ENCODE data around the gene SLAMF9. TPM values are rescaled to one million over a fixed set of nuclear protein-coding genes. Genes with fewer than 3 reads are reported as not detected.
A peak's percentile ranks its signal among the peaks of the same experiment; 100 is the strongest.
"Not testable (repeated sequence)": the region's sequence is repeated elsewhere in the genome, so short reads cannot be mapped to it uniquely, and the experiment has no call there.

The SLAMF9 gene
- total RNA-seq, 1 donor from 2014 or later: 1.9 TPM

GRCh38 chr1:159921700-159922504 is 32.1 kb downstream of the SLAMF9 start:
- DNase-seq (ENCODE audit: low spot score): no peak

GRCh38 chr1:159921251-159921650 is 32.8 kb downstream of the SLAMF9 start:
- DNase-seq (ENCODE audit: low spot score): no peak

- DNase-seq (ENCODE audit: low spot score): no peak
These were observed 33.4 kb downstream of the SLAMF9 start for GRCh38 chr1:159920651-159921050.

- no peak for DNase-seq (ENCODE audit: low spot score)
These were observed 33.8 kb downstream of the SLAMF9 start for GRCh38 chr1:159920202-159920601.

- no peak for DNase-seq (ENCODE audit: low spot score)
These were observed 34.7 kb downstream of the SLAMF9 start for GRCh38 chr1:159919236-159919865.

- no peak for DNase-seq (ENCODE audit: low spot score)
These were observed 35.5 kb downstream of the SLAMF9 start for GRCh38 chr1:159918352-159919200.

- no peak for DNase-seq (ENCODE audit: low spot score)
These were observed 36.3 kb downstream of the SLAMF9 start for GRCh38 chr1:159917533-159918351.

- peak; percentile 95 for DNase-seq (ENCODE audit: low spot score)
These were observed 37.6 kb downstream of the SLAMF9 start for GRCh38 chr1:159916242-159917051.

GRCh38 chr1:159915571-159916241 is 38.3 kb downstream of the SLAMF9 start:
- no peak for DNase-seq (ENCODE audit: low spot score)

GRCh38 chr1:159914252-159915018 is 39.6 kb downstream of the SLAMF9 start:
- no peak for DNase-seq (ENCODE audit: low spot score)

- DNase-seq (ENCODE audit: low spot score): no peak
These were observed 40.4 kb downstream of the SLAMF9 start for GRCh38 chr1:159913451-159914192.

GRCh38 chr1:159911326-159912070 is 42.5 kb downstream of the SLAMF9 start:
- no peak for DNase-seq (ENCODE audit: low spot score)

GRCh38 chr1:159908031-159908940 is 45.8 kb downstream of the SLAMF9 start:
- DNase-seq (ENCODE audit: low spot score): no peak

GRCh38 chr1:159906960-159907359 is 47.1 kb downstream of the SLAMF9 start:
- no peak for DNase-seq (ENCODE audit: low spot score)

- DNase-seq (ENCODE audit: low spot score): not testable (repeated sequence)
These were observed 50.0 kb downstream of the SLAMF9 start for GRCh38 chr1:159904036-159904435.

- DNase-seq (ENCODE audit: low spot score): no peak
These were observed 51.5 kb downstream of the SLAMF9 start for GRCh38 chr1:159902541-159902940.

Data from umbilical cord (tissue), 2 donors.